Epithelial cell of esophagus (primary cell): ENCODE data around the gene CDC7.
"Not testable (repeated sequence)": the region's sequence is repeated elsewhere in the genome, so short reads cannot be mapped to it uniquely, and the experiment has no call there.

Experiments
- DNase-seq: peaks from one replicate; pipeline ENCODE4 v3.0.0; 2010; ENCODE audit warnings: low read depth
- H3K4me3 ChIP-seq: 2 replicates; pipeline ENCODE4 v1.5.1; 2011; ENCODE audit warnings: mild to moderate bottlenecking, low read length, control low read depth
- TF ChIP-seq, protein P1 (sequence below): IDR thresholded peaks from 2 replicates; pipeline ENCODE4 v1.5.1; 2011; ENCODE audit warnings: low read depth, mild to moderate bottlenecking, low read length, control low read depth, inconsistent platforms; ENCODE audit not compliant: insufficient read depth; ENCODE audit errors: missing control alignments

The CDC7 gene

DNA sequence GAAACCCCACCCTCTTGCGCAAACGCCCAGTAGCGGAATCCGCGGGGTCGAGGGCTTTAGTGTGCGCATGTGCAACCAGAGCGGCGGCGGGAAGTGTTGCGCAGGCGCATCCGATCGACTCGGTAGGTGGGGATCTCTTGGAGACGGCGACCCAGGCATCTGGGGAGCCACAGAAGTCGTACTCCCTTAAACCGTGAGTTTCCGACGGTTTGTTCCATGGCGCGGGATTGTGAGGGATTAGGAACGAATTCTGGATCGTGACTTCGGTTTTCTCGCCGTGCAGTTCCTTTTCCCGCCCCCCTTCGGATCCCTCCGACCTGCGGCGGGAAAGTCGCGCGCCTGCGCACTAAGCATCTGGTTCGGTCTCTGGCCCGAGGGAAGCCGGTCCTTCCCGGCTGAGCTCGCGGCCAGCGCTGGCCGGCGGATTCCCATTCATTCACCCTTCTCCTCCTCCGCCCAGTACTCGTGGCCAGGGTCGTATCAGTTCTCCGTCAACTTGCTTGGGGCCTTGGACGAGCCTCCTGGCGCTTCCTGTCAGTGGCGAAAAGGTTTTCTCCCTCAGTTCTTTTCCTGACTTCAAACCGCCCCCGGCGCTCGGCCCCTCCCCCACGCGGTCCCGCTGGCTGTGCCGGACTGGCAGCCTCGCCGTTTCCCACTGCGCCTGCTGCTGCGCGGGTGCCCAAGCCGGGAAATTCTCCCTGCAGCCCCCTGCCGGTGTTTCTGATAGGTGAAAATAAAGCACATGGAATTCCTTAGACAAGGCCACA lies at the start of gene CDC7:
CDC7 (plus strand) TSS at position 96 of the 767 bp plus-strand sequence. CDS start 866 bp downstream, outside the sequence.
- peak within 1 kb of the TSS; percentile 80 for H3K4me3 ChIP-seq
- TF ChIP-seq, protein P1, sequence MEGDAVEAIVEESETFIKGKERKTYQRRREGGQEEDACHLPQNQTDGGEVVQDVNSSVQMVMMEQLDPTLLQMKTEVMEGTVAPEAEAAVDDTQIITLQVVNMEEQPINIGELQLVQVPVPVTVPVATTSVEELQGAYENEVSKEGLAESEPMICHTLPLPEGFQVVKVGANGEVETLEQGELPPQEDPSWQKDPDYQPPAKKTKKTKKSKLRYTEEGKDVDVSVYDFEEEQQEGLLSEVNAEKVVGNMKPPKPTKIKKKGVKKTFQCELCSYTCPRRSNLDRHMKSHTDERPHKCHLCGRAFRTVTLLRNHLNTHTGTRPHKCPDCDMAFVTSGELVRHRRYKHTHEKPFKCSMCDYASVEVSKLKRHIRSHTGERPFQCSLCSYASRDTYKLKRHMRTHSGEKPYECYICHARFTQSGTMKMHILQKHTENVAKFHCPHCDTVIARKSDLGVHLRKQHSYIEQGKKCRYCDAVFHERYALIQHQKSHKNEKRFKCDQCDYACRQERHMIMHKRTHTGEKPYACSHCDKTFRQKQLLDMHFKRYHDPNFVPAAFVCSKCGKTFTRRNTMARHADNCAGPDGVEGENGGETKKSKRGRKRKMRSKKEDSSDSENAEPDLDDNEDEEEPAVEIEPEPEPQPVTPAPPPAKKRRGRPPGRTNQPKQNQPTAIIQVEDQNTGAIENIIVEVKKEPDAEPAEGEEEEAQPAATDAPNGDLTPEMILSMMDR = peak; percentile 26
- peak; percentile 86 for DNase-seq

DNA sequence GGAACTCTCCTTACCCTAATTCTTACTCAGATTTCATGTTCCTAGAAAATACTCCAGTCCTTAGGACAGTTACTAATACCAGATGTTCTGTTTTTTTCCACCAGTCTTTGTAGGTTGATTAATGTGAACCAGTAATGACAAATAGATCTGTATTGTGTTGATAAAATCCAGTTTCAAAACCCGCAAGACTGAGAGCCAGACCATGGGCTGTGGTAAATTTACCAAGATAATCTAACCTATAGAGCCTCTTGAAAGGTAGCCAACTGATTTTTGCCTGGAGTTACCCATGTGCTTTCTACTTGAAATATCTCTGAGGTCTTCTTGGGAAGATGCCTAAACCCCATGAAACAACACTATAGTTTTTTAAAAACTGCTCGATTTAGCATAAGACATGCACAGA lies 46.5 kb upstream of the CDC7 start:
- no peak for DNase-seq
- H3K4me3 ChIP-seq = no peak overlapping the region
- TF ChIP-seq, protein P1 = no peak

DNA sequence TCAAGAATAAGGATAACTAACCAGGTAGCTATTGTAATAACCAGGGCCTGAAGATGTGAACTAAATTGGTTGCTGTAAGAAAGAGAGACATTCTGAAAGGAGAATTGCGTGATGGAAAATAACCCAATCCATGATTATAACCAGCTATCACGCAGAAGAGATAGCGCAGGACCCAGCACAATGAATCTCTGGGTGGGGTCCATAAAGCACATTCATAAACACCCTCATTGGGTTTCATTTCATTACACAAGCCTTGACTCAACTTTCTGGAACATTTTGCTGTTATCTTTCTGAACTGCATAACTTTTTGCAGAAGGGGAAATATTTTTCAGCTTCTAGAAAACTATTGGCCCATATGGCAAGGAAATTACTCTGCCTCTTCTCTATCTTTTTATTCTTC lies 45.3 kb upstream of the CDC7 start:
- H3K4me3 ChIP-seq = no peak overlapping the region
- no peak for DNase-seq
- TF ChIP-seq, protein P1 = no peak

DNA sequence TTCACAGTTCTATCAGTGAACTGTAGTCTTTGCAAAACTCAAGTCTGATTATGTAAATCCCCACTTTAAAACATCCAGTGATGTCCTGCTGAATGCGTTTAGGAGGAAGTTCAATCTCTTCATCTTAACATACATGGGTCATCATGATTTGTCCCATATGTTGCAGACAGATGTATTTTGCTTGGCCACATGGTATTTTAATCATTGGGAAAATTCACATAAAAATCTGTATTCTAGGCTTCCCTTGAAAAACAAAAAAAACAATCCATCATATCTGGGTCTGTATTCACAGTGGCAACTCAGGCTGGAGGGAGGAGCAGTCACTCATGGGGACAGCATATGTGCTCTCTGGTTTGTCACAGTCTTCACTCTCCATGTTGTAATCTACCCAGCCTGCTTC lies 44.8 kb upstream of the CDC7 start:
- no peak overlapping the region for H3K4me3 ChIP-seq
- DNase-seq = no peak
- TF ChIP-seq, protein P1 = no peak

DNA sequence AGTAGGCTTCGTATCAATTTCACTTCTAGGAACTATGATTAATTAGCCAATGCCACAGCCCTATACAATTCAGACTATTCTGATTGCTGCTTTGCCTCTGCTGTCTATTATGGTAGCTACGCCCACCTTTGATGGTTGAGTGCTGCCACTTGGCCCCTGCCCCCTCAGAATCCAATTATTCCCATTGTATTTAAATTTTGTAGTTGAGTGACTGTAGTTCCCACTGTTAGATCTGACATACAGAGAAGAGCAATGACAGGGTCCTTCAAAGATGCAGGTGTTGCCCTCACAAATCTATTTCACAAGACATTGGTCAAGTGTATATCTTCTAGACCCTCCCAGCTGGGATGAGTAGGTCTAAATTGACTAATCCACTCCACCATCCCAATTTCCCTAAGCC lies 35.3 kb upstream of the CDC7 start:
- not testable (repeated sequence) for DNase-seq

DNA sequence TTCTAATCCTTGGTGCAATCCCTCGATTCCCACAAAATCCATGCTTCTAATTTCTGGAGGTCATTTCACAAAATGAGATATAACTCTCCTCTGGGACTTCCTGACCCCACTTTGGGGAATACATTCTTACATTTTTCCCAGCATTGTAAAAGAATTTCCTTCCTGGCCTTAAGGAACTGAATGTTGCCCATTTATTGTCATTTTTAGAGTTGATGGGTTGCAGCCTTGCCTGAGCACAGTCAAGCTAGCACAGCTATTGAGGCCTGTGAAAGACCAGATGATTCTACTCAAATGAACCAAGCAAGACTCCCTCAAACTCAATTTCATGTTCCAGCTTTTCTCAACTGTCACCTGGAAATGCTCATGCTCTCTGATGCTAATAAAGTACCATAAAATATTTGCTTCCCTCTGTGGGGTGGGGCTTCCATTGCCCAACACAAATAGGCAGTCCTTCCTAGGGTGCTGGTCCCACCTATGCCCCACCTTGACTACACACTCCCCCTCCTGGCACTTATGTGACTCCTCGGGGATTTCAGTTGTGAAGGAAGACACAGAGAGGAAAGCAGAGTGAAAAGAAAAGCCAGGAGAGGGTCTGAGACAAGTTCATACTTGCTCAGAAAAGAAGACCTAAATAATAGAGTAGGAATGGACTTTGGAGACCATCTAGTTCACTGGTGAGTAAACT lies 24.0 kb upstream of the CDC7 start:
- TF ChIP-seq, protein P1 = no peak
- no peak for DNase-seq
- no peak overlapping the region for H3K4me3 ChIP-seq

More for the DNA sequence above, 35.3 kb upstream of the CDC7 start:
- not testable (repeated sequence) for H3K4me3 ChIP-seq

DNA sequence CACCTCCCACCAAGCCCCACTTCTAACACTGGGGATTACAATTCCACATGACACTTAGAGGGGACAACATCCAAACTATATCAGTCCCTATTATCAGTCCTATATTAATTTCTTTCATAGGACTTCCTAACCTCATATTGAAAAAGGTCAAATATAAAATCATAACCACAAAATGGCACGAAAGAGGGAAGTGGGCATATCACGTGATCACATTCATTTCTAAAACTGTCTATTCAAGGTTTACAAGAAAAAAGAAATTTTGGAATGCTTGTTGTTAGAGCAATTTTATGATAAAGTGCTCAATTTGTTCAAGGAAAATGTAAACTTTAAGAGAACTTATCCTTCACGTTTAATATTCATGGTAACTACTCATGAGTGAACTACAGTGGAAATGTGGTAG lies 13.2 kb upstream of the CDC7 start:
- TF ChIP-seq, protein P1 = no peak
- H3K4me3 ChIP-seq = no peak overlapping the region
- no peak for DNase-seq
